Duodenal mucosa (tissue), 2 donors: ENCODE data around the gene RABAC1.

ENCODE experiments used
- H3K27ac ChIP-seq: one replicate; pipeline ENCODE4 v1.7.0; 2013; ENCODE audit warnings: low read depth, low read length
- H3K27me3 ChIP-seq, 2 donors: one replicate each; pipeline ENCODE4 v1.7.0; 2013; ENCODE audit warnings: low read length in 2 of 2, control low read depth in 1 of 2; ENCODE audit not compliant: insufficient read depth in 2 of 2, control insufficient read depth in 1 of 2
- H3K36me3 ChIP-seq, 2 donors: one replicate each; pipeline ENCODE4 v1.7.0; 2013; ENCODE audit warnings: low read length in 2 of 2, control low read depth in 1 of 2; ENCODE audit not compliant: insufficient read depth in 2 of 2, control insufficient read depth in 1 of 2
- H3K4me1 ChIP-seq, 2 donors: one replicate each; pipeline ENCODE4 v1.7.0; 2013; ENCODE audit warnings: low read length in 2 of 2, control low read depth in 1 of 2; ENCODE audit not compliant: insufficient read depth in 2 of 2, control insufficient read depth in 1 of 2
- H3K4me3 ChIP-seq, 2 donors: one replicate each; pipeline ENCODE4 v1.7.0; 2013; ENCODE audit warnings: low read length in 2 of 2, low read depth in 1 of 2
- H3K9ac ChIP-seq, 2 donors: one replicate each; pipeline ENCODE4 v1.7.0; 2013; ENCODE audit warnings: low read length in 2 of 2, low read depth in 1 of 2
- H3K9me3 ChIP-seq, 2 donors: one replicate each; pipeline ENCODE4 v1.7.0; 2013; ENCODE audit warnings: low read length in 2 of 2, control low read depth in 1 of 2; ENCODE audit not compliant: control insufficient read depth in 1 of 2

Gene RABAC1

DNA sequence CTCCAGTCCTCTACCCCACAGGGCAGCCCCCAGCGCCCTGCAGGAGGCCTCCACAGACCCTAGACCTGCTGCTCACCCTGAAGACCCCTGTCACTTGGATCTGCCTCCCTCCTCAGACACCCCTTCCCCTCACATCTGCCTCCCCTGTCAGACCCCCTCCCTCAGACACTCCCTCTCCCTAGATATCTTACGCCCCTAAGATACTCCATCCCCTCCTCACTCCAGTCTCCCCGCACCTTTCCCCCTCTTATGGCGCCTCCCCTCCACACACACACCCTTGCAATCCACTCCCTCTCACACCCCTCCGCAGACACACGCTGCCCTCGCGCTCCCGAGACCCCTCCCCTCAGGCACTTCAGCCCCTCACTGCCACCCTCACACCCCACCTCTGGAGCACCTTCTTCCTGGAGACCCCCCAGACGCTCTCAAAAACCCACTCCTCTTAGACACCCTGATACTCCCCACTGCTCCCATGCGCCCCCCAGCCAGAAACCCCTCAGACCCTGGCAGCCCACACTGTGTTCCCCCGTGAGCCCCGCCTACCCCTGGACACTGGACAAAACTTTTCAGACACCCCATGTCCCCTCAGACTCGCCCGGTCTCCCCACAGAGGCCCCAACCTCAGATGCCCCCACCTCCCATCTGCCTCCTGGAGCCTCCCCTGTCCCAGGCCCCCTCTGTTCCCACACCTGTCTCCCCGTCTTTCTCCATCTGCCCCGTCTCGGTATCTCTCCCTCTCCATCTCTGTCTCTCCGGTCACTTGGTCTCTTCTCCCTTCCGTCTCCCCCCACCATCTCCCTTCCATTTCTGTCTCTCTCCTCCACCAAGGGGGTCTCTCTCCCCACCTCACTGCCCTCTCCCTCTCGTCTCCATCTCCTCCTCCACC, 45.3 kb downstream of the RABAC1 start:
- H3K9ac ChIP-seq, result no peak overlapping the region
- H3K9me3 ChIP-seq, result no peaks in the 10 kb centered on the region
- no peaks in the 10 kb centered on the region for H3K36me3 ChIP-seq
- no peak overlapping the region for H3K4me3 ChIP-seq
- H3K4me1 ChIP-seq, result peaks cover 0 to 5% of the 10 kb centered on the region in 2 donors
- H3K27me3 ChIP-seq, result peaks cover 71 to 72% of the 10 kb centered on the region in 2 donors
- H3K27ac ChIP-seq, result no peak overlapping the region

DNA sequence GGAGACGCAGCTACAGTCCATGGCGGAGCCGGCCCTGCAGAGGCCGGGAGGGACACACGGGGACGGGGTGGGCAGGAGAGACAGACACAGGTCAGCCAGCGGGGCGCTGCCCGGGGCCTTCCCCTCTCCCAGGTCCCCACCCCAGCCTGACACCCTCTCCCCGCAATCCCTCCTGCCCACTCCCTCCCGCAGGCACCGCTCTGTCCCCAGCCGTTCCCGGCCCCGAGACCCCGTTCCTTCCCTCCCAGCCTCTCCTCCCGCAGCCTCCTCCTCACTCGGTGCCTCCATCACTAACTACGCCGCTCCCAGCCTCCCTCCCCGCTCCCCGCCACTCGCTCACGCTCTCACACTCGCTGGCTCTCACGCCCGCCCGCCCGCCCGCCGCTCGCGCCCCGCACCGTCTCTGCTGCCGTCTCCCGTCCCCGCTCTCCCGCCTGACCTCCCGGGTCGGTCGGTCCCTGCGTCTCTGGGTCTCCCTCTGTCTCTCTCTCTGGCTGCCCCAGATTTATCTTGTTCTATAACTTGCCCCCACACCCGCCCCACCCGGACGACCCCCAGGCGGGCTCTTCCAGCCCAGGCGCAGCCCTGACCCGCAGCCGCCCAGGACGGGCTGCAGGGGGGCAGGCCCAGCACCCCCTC, 46.1 kb downstream of the RABAC1 start:
- Histone ChIP-seq H3K4me3 (no peak overlapping the region), H3K9ac (no peak overlapping the region), H3K27ac (no peak overlapping the region), H3K9me3 (no peaks in the 10 kb centered on the region), H3K36me3 (no peaks in the 10 kb centered on the region), H3K27me3 (peaks cover 64 to 67% of the 10 kb centered on the region in 2 donors), H3K4me1 (peaks cover 0 to 5% of the 10 kb centered on the region in 2 donors)

DNA sequence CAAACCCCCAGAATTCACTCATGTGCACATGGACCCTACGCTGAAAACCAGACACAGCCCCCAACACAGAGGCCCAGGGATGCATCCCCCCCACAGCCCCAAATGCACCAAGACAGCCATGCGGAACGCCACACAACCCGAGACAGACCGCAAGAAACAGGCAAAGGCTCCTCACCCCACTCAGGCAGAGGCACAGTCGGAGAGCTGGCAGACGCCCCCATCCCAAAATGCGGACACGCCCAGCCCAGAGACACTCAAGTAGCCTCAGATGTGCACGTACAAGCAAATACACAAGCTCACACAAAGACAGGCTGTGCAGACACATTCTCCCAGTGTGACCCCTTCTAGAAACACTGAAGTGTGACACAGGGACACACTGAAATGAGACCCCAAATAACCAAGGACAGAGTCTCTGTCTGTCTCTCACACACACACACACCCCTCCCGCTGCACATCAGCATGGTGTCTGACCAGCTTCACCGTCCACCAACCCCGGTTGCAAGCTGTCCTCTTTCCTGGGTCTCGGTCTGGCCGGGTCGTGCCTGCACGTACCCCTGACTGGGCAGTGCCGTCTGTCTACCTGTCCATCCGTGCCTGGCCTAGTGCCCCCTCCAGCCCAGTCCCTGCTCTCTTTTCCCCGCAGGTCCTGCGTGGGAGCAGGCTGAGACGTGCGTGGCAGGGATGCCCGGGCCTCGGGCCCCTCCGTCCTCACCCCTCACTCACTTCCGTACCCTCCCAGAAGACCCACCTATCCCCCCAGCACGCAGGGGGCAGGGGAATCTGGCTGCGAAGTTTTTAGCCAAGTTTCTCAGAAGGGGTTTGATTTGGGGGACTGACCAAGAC, 47.0 kb downstream of the RABAC1 start:
- no peak overlapping the region for H3K9ac ChIP-seq

DNA sequence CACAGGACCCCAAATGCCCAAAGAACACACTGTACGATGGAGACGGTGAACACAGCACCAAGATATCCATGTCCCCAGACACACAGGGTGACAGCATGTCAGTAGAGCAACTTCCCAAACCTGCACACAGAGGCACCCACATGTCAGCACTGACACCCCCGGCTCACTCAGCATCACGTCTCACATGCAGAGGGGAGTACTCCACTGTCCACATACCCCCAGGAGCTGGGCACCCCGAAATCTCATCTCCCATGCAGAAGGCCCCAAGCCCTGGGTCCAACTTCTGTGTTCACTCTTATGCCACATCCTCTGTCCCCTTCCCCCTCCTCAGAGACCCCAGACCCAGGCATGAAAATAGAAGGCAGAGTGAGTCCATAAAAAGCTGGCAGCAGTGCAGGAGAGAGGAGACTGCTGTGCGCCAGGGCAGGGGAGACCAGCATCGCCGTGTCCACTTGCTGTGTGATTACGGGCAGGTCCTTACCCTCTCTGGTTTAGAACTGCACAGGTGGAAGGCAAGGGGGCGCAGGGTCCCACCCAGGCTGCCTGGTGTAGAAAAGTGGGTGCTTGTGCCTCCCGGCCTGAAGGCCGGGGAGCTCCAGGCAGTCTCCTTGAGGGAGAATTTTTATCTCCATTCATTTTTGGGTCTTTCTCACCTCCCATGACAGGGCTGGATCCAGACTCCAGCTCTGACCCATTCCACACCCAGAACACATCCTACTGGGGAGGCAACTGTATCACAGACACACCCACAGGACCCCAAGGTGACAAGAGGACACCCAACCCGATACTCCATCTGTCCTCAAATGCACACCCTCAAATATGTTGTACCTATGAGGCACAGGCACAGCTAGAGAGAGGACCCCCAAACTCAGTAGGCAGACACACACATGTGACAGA, 47.9 kb downstream of the RABAC1 start:
- H3K27me3 ChIP-seq, result peaks cover 50 to 52% of the 10 kb centered on the region in 2 donors
- no peak overlapping the region for H3K9ac ChIP-seq
- no peaks in the 10 kb centered on the region for H3K9me3 ChIP-seq
- H3K4me3 ChIP-seq, result no peak overlapping the region
- H3K4me1 ChIP-seq, result peaks cover 0 to 5% of the 10 kb centered on the region in 2 donors
- no peak overlapping the region for H3K27ac ChIP-seq
- peaks cover 8 to 10% of the 10 kb centered on the region in 2 donors for H3K36me3 ChIP-seq

More for the DNA sequence above, 47.0 kb downstream of the RABAC1 start:
- no peak overlapping the region for H3K4me3 ChIP-seq
- no peaks in the 10 kb centered on the region for H3K9me3 ChIP-seq
- peaks cover 0 to 5% of the 10 kb centered on the region in 2 donors for H3K4me1 ChIP-seq
- peaks cover 58 to 61% of the 10 kb centered on the region in 2 donors for H3K27me3 ChIP-seq
- no peak overlapping the region for H3K27ac ChIP-seq
- peaks cover under 1 to 3% of the 10 kb centered on the region in 2 donors for H3K36me3 ChIP-seq

DNA sequence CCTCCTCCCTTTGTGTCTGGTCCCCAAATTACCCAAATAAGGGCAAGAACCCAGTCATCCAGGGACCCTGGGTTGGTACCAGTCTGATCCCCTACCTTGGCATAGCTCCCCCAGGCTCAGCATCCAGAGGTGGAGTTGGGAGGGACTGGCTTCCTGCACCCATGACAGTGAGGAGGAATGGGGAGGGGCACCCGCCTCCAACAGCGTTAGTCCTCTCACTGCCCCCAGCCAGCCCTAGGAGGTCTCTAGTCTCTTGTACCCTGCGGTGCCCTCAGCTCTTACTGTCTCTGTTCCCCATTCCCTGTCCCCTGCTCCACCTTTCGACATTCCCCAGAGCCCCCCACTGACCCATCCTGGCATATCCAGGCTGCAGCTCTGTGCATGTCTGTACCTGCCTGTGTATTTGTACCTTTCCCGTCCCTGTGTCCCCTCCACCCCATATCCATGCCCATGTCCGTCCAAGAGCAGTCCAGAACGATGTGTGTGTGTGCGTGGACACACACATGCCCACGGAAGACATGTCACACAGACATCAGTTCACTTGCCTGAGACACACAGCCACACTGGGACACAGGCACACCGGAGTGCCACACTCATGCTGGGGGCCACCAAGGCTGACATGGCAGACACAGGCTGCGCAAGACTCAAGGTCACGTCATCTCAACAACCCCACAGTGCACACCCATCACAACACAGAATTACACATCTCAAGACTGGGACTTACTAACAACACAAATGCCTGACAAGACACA, 48.7 kb downstream of the RABAC1 start:
- Histone ChIP-seq H3K27ac (no peak overlapping the region), H3K36me3 (peaks cover 14 to 16% of the 10 kb centered on the region in 2 donors), H3K27me3 (peaks cover 42 to 44% of the 10 kb centered on the region in 2 donors), H3K9me3 (no peaks in the 10 kb centered on the region), H3K9ac (no peak overlapping the region), H3K4me3 (no peak overlapping the region), H3K4me1 (peaks cover 3 to 4% of the 10 kb centered on the region in 2 donors)

DNA sequence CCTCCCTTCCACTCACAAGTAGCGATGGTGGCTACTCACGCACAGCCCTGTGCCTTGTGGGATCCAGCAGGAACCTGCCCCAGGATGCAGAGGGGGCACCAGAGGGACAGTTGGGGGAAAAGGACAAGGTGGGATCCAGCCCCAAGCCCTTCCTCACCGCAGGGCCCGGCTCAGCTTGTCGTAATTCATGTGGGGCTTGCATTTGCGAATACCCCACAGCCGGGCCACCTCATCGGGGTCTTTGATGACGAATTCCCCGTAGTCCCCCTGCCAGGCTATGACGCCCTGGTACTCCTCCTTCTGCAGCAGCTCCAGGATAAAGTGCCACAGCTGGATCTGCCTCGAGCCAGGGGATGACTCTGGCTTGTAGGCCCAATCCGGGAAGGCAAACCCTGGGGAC, 49.4 kb downstream of the RABAC1 start:
- H3K4me1 ChIP-seq, result peaks cover 0 to 7% of the 10 kb centered on the region in 2 donors
- no peak overlapping the region for H3K27ac ChIP-seq
- H3K4me3 ChIP-seq, result no peak overlapping the region
- H3K9me3 ChIP-seq, result no peaks in the 10 kb centered on the region
- H3K9ac ChIP-seq, result no peak overlapping the region
- H3K36me3 ChIP-seq, result peaks cover 18 to 19% of the 10 kb centered on the region in 2 donors
- peaks cover 38 to 40% of the 10 kb centered on the region in 2 donors for H3K27me3 ChIP-seq

DNA sequence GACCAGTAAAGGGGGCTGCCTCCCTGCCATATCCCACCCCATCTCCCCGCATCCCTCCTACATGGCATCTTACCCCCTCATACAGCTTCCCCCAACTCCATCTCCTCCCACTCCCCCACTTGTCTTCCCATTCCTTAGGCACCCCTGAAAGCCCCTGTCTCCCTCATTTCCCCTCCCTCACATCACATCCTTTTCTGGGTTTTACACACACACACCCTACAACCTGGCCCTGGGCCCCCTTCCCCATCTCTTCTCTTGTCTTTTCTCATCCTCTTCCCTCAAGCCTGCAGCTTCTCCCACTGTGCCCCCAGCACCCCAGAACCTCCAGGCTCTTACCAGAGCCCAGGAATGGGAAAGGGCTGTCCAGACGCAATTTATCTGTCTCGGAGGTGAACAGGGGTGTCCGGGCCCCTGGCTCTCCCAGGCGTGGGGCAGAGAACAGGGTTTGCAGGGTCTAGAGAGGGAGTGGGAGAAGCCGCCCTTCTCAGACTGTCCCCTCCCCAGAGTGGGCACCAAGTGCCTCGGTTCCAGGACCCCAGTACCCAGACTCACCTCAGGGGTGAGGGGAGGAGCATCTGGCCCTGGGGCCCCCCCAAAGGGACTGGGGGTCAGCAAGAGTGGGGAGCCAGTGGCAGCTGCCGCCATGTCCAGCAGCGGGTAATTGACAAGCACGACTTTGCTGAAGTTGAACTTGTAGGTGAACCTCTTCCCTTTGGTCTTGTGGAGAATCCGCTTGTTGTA, 50.2 kb downstream of the RABAC1 start:
- no peak overlapping the region for H3K4me3 ChIP-seq
- no peak overlapping the region for H3K9ac ChIP-seq
- H3K27ac ChIP-seq, result no peak overlapping the region
- peaks cover 33 to 34% of the 10 kb centered on the region in 2 donors for H3K27me3 ChIP-seq
- H3K4me1 ChIP-seq, result peaks cover 3 to 11% of the 10 kb centered on the region in 2 donors
- no peaks in the 10 kb centered on the region for H3K9me3 ChIP-seq
- peaks cover 23 to 26% of the 10 kb centered on the region in 2 donors for H3K36me3 ChIP-seq

DNA sequence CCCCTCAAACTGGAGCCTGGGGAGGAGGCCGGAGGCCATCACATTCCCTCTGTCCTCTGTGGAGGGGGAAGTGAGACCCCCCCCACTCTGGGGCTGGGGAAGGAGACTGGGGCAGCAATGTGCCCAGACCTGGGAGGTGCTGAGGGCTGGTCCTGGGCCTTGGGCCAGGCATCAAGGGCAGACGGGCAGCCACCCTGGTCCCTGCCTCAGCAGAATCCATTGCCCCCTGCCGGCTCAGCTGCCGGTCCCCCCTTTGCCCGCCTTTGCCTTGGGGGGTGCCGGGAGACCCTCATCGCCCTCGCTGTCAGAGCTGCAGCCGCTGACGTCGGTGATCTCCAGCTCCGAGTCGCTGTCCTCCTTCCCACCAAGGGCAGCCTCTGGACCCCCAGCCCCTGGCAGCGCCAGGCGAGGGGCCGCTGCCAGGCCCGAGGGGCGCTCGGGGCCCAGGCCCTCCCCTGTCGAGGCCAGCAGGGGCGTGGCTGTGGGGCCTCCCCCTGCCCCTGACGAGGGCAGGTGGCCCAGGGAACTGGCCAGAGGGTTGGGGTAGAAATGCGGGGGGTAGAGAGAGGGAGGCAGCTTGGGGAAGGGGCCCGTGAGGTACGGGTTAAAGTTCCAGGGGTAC, 51.0 kb downstream of the RABAC1 start:
- no peaks in the 10 kb centered on the region for H3K9me3 ChIP-seq
- peaks cover 10 to 17% of the 10 kb centered on the region in 2 donors for H3K4me1 ChIP-seq
- peaks cover 27 to 34% of the 10 kb centered on the region in 2 donors for H3K36me3 ChIP-seq
- H3K27me3 ChIP-seq, result peaks cover 25 to 27% of the 10 kb centered on the region in 2 donors
- H3K27ac ChIP-seq, result no peak overlapping the region
- no peak overlapping the region for H3K9ac ChIP-seq
- H3K4me3 ChIP-seq, result no peak overlapping the region
